Prostate gland (tissue), 2 donors: ENCODE data around the gene LMO7. TPM values are rescaled to one million over a fixed set of nuclear protein-coding genes. Genes with fewer than 3 reads are reported as not detected.

Source experiments
- DNase-seq: peaks from one replicate; pipeline ENCODE4 v3.0.0-alpha.2; 2019; ENCODE audit warnings: low spot score
- H3K27ac ChIP-seq, 2 donors: fragments of 200-600 bp; sonication (generic); 2 replicates each; pipeline ENCODE4 v1.5.1; 2017 to 2019
- H3K27me3 ChIP-seq: fragments of 200-600 bp; sonication (generic); replicated peaks from 2 replicates; pipeline ENCODE4 v1.5.1; 2019; ENCODE audit not compliant: insufficient read depth
- H3K36me3 ChIP-seq, 2 donors: fragments of 200-600 bp; sonication (generic); 1 replicate in 1 of 2; 2 replicates in 1 of 2; pipeline versions ENCODE4 v1.5.1 to v1.8.1; 2017 to 2019
- H3K4me1 ChIP-seq: fragments of 200-600 bp; sonication (generic); replicated peaks from 2 replicates; pipeline ENCODE4 v1.5.1; 2019
- H3K4me3 ChIP-seq, 2 donors: fragments of 200-600 bp; sonication (generic); 2 replicates each; pipeline ENCODE4 v1.5.1; 2017 to 2019
- H3K9me3 ChIP-seq: fragments of 200-600 bp; sonication (generic); 2 replicates; pipeline ENCODE4 v1.5.1; 2017
- CTCF ChIP-seq, 4 experiments: fragments of 200-600 bp in 2 of 4; fragments of 450-650 bp in 2 of 4; sonication (generic) in 2 of 4; IDR thresholded peaks; 1 replicate in 3 of 4; 2 replicates in 1 of 4; pipeline ENCODE4 v1.5.1; 2016 to 2019; ENCODE audit warnings: antibody characterized with exemption in 4 of 4, mild to moderate bottlenecking in 2 of 4, moderate library complexity in 2 of 4
- POLR2A ChIP-seq: fragments of 450-650 bp; IDR thresholded peaks from one replicate; pipeline ENCODE4 v1.6.1; 2016; ENCODE audit warnings: antibody characterized with exemption, mild to moderate bottlenecking
- POLR2AphosphoS5 ChIP-seq: sonication (generic); formaldehyde crosslinking; IDR thresholded peaks from one replicate; pipeline ENCODE4 v1.6.1; 2017; ENCODE audit warnings: antibody characterized with exemption
- WGBS: methylation state at CpG from one replicate; pipeline ENCODE4 v1.1.5; 2018; 5-methylcytosine and 5-hydroxymethylcytosine counted together
- intact Hi-C: fragments of 100-400 bp; cut with DNase I; formaldehyde crosslinking; loops from one replicate; pipeline ENCODE4 v1.14.2; 2022
- total RNA-seq, 2 donors: library from RNA; depleted of rRNA; stranded (reverse); fragments of >200 nt; gene quantifications; one replicate each; pipeline ENCODE4 v1.1.0, GENCODE V29; 2016

The LMO7 gene
- total RNA-seq, 2 donors from 2014 or later = 87.8 to 99.9 TPM

- 67% methylated on average over 3 of the region's 3 CpGs for WGBS
- Histone ChIP-seq H3K27ac (no peak overlapping the region), H3K4me1 (no peaks in the 10 kb centered on the region), H3K36me3 (no peaks in the 10 kb centered on the region), H3K4me3 (no peak overlapping the region), H3K27me3 (no peaks in the 10 kb centered on the region), H3K9me3 (no peaks in the 10 kb centered on the region)
- no peak for DNase-seq
- TF ChIP-seq POLR2AphosphoS5 (no peak), POLR2A (no peak), CTCF (IDR thresholded peaks at IDR 0.05) (no peak)
- intact Hi-C loops = no loop called here
Measured at GRCh38 chr13:75764926-75765310, 128.8 kb downstream of the LMO7 start.

- TF ChIP-seq POLR2A (no peak), POLR2AphosphoS5 (no peak), CTCF (IDR thresholded peaks at IDR 0.05) (no peak)
- H3K27ac ChIP-seq = no peak overlapping the region
- DNase-seq = no peak
- 60% methylated on average over 2 of the region's 2 CpGs for WGBS
- no peak overlapping the region for H3K4me3 ChIP-seq
- intact Hi-C loops = no loop called here
- no peaks in the 10 kb centered on the region for H3K9me3 ChIP-seq
- H3K36me3 ChIP-seq = no peaks in the 10 kb centered on the region
- no peaks in the 10 kb centered on the region for H3K4me1 ChIP-seq
- H3K27me3 ChIP-seq = no peaks in the 10 kb centered on the region
Measured at GRCh38 chr13:75766636-75767035, 130.5 kb downstream of the LMO7 start.

GRCh38 chr13:75769141-75769905, 133.2 kb downstream of the LMO7 start:
- 9% methylated on average over 1 of the region's 1 CpG for WGBS
- DNase-seq = no peak
- Histone ChIP-seq H3K27me3 (no peaks in the 10 kb centered on the region), H3K4me3 (no peak overlapping the region), H3K4me1 (no peaks in the 10 kb centered on the region), H3K27ac (no peak overlapping the region), H3K36me3 (no peaks in the 10 kb centered on the region), H3K9me3 (no peaks in the 10 kb centered on the region)
- no peak for TF ChIP-seq CTCF (IDR thresholded peaks at IDR 0.05)
- TF ChIP-seq POLR2AphosphoS5 = no peak
- TF ChIP-seq POLR2A = no peak
- intact Hi-C loops = no loop called here

- H3K4me3 ChIP-seq = no peak overlapping the region
- no peaks in the 10 kb centered on the region for H3K36me3 ChIP-seq
- intact Hi-C loops = no loop called here
- TF ChIP-seq POLR2AphosphoS5 (no peak), POLR2A (no peak), CTCF (IDR thresholded peaks at IDR 0.05) (no peak)
- H3K27ac ChIP-seq = no peak overlapping the region
- 61% methylated on average over 1 of the region's 1 CpG for WGBS
- no peak for DNase-seq
- H3K4me1 ChIP-seq = no peaks in the 10 kb centered on the region
- no peaks in the 10 kb centered on the region for H3K9me3 ChIP-seq
- H3K27me3 ChIP-seq = no peaks in the 10 kb centered on the region
Measured at GRCh38 chr13:75770164-75770563, 134.0 kb downstream of the LMO7 start.

GRCh38 chr13:75770592-75771011, 134.5 kb downstream of the LMO7 start:
- no peak for DNase-seq
- Histone ChIP-seq H3K27ac (no peak overlapping the region), H3K4me1 (no peaks in the 10 kb centered on the region), H3K4me3 (no peak overlapping the region), H3K36me3 (no peaks in the 10 kb centered on the region), H3K27me3 (no peaks in the 10 kb centered on the region), H3K9me3 (no peaks in the 10 kb centered on the region)
- 65% methylated on average over 3 of the region's 3 CpGs for WGBS
- TF ChIP-seq POLR2AphosphoS5 (no peak), CTCF (IDR thresholded peaks at IDR 0.05) (no peak), POLR2A (no peak)
- intact Hi-C loops = no loop called here
